Measurements from ENCODE around the gene LMF2. TPM values are rescaled to one million over a fixed set of nuclear protein-coding genes. Genes with fewer than 3 reads are reported as not detected.

LMF2 gene
- total RNA-seq, 1 donor from 2014 or later = 65.8 TPM

GRCh38 chr22:50531962-50532674 is 24.6 kb upstream of the LMF2 start:
- H3K4me1 ChIP-seq = peaks cover 51% of the 10 kb centered on the region
- TF ChIP-seq CTCF (IDR thresholded peaks at IDR 0.05) = no peak
- no peaks in the 10 kb centered on the region for H3K27me3 ChIP-seq
- no peaks in the 10 kb centered on the region for H3K9me3 ChIP-seq
- H3K4me3 ChIP-seq = peak overlapping the region; percentile 72
- ATAC-seq (peak; percentile 43), DNase-seq (peak; percentile 94)
- H3K27ac ChIP-seq = peak overlapping the region; percentile 99
- H3K36me3 ChIP-seq = no peaks in the 10 kb centered on the region
- intact Hi-C loops (cut with DNase I) = no loop called here

- DNase-seq (peak; percentile 93), ATAC-seq (peak; percentile 58)
- Histone ChIP-seq H3K36me3 (no peaks in the 10 kb centered on the region), H3K27ac (peak overlapping the region; percentile 99), H3K9me3 (no peaks in the 10 kb centered on the region), H3K4me3 (peak overlapping the region; percentile 72), H3K4me1 (peaks cover 56% of the 10 kb centered on the region), H3K27me3 (no peaks in the 10 kb centered on the region)
- intact Hi-C loops (cut with DNase I) = no loop called here
- TF ChIP-seq CTCF (IDR thresholded peaks at IDR 0.05) = no peak
These were observed 24.1 kb upstream of the LMF2 start for GRCh38 chr22:50531546-50531961.

- intact Hi-C loops (cut with DNase I) = no loop called here
- no peaks in the 10 kb centered on the region for H3K27me3 ChIP-seq
- TF ChIP-seq CTCF (IDR thresholded peaks at IDR 0.05) = no peak
- H3K36me3 ChIP-seq = no peaks in the 10 kb centered on the region
- peak; percentile 98 for DNase-seq
- no peaks in the 10 kb centered on the region for H3K9me3 ChIP-seq
- ATAC-seq = peak; percentile 62
- H3K4me1 ChIP-seq = peaks cover 57% of the 10 kb centered on the region
- H3K27ac ChIP-seq = peak overlapping the region; percentile 99
- peak overlapping the region; percentile 72 for H3K4me3 ChIP-seq
These were observed 23.5 kb upstream of the LMF2 start for GRCh38 chr22:50530877-50531545.

- DNase-seq (no peak), ATAC-seq (no peak)
- Histone ChIP-seq H3K27me3 (no peaks in the 10 kb centered on the region), H3K36me3 (no peaks in the 10 kb centered on the region), H3K4me3 (peak overlapping the region; percentile 72), H3K4me1 (peaks cover 57% of the 10 kb centered on the region), H3K27ac (peak overlapping the region; percentile 99), H3K9me3 (no peaks in the 10 kb centered on the region)
- TF ChIP-seq CTCF (IDR thresholded peaks at IDR 0.05) = no peak
- intact Hi-C loops (cut with DNase I) = no loop called here
These were observed 23.0 kb upstream of the LMF2 start for GRCh38 chr22:50530580-50530876.

GRCh38 chr22:50529897-50530579 is 22.5 kb upstream of the LMF2 start, which contains the start of gene TYMP:
TYMP (minus strand) TSS chr22:50530012; CDS start chr22:50529709, 303 bp downstream.
- TF ChIP-seq CTCF (IDR thresholded peaks at IDR 0.05) = no peak
- peak; percentile 96 for DNase-seq
- intact Hi-C loops (cut with DNase I) = no loop called here

More at GRCh38 chr22:50529897-50530579, 22.5 kb upstream of the LMF2 start, which contains the start of gene TYMP:
- no peaks in the 10 kb centered on the region for H3K9me3 ChIP-seq
- peak within 1 kb of the TSS; percentile 72 for H3K4me3 ChIP-seq
- H3K4me1 ChIP-seq = peaks cover 57% of the 10 kb centered on the region
- H3K36me3 ChIP-seq = no peaks in the 10 kb centered on the region
- H3K27me3 ChIP-seq = no peaks in the 10 kb centered on the region
- peak; percentile 52 for ATAC-seq
- peak within 1 kb of the TSS; percentile 99 for H3K27ac ChIP-seq
